ENCODE data around the gene EXD3. TPM values are rescaled to one million over a fixed set of nuclear protein-coding genes. Genes with fewer than 3 reads are reported as not detected.

Gene EXD3
- total and polyA plus RNA-seq, 2 of the 4 experiments (the other 2 are of a cell fraction), result 1.1 to 7.4 TPM

- Histone ChIP-seq H3K9ac (ENCODE audit: low read depth, low read length) (no peak overlapping the region), H3K9me3 (ENCODE audit: control insufficient read depth, insufficient read depth, low read length) (no peaks in the 10 kb centered on the region), H3K4me2 (ENCODE audit: low read depth, low read length) (no peak overlapping the region), H2BK120ac (ENCODE audit: low read depth, low read length) (no peak overlapping the region), H2AK5ac (ENCODE audit: low read depth, low read length) (no peak overlapping the region), H4K5ac (ENCODE audit: low read depth, low read length) (no peak overlapping the region), H3K27me3 (ENCODE audit: control insufficient read depth, insufficient read depth, low read length) (no peaks in the 10 kb centered on the region), H3K23ac (ENCODE audit: low read depth, low read length) (no peak overlapping the region), H4K20me1 (ENCODE audit: insufficient read depth, low read length) (no peaks in the 10 kb centered on the region), H3K4ac (ENCODE audit: low read depth, low read length) (no peak overlapping the region), H2BK5ac (ENCODE audit: low read depth, low read length, poor library complexity, severe bottlenecking) (no peak overlapping the region), H3K14ac (replicated peaks; ENCODE audit: low read depth, low read length) (no peak overlapping the region), H2AFZ (replicated peaks; ENCODE audit: low read length, poor library complexity) (no peak overlapping the region), H3K18ac (ENCODE audit: low read depth, low read length) (no peak overlapping the region), H3K9me1 (ENCODE audit: insufficient read depth, low read length) (no peaks in the 10 kb centered on the region), H3K27ac (ENCODE audit: insufficient read depth, low read length) (no peak overlapping the region), H3K56ac (ENCODE audit: extremely low read depth, insufficient read depth, low read length) (no peak overlapping the region), H4K8ac (ENCODE audit: low read depth in 2 of 2, low read length in 2 of 2) (no peak overlapping the region), H3K79me1 (ENCODE audit: low read depth in 1 of 2, low read length in 2 of 2) (no peaks in the 10 kb centered on the region), H4K91ac (ENCODE audit: insufficient read depth, low read depth, low read length) (no peak overlapping the region), H2AK9ac (replicated peaks; ENCODE audit: low read depth, low read length, poor library complexity) (no peak overlapping the region), H3K36me3 (ENCODE audit: control insufficient read depth, insufficient read depth, low read length) (no peaks in the 10 kb centered on the region), H3K4me3 (ENCODE audit: insufficient read depth, low read depth, low read length) (no peak overlapping the region), H2BK15ac (ENCODE audit: low read depth, low read length) (no peak overlapping the region), H2BK20ac (ENCODE audit: low read depth, low read length) (no peak overlapping the region), H3K4me1 (ENCODE audit: control insufficient read depth, insufficient read depth, low read length) (peaks cover 5% of the 10 kb centered on the region)
- in situ Hi-C loops (cut with MboI; ENCODE audit: low sequenced_read_pairs) (no loop called here), dilution Hi-C loops (cut with HindIII; ENCODE audit: low sequenced_read_pairs, unreplicated experiment) (no loop called here), intact Hi-C loops (cut with micrococcal nuclease) (no loop called here)
- CTCF ChIA-PET, result no interaction called here
- BruUV-seq (replicated peaks), result no TSS peak
- TF ChIP-seq RAD21 (IDR thresholded peaks at IDR 0.05; ENCODE audit: low read length) (no peak), ELK1 (IDR thresholded peaks at IDR 0.05; ENCODE audit: borderline replicate concordance, low read depth, low read length) (no peak), USF2 (IDR thresholded peaks at IDR 0.05; ENCODE audit: low read depth, low read length) (no peak), NFE2L2 (IDR thresholded peaks at IDR 0.05; ENCODE audit: low read depth, low read length) (no peak), POLR2A (IDR thresholded peaks at IDR 0.05; ENCODE audit: low read depth, low read length) (no peak), RFX5 (IDR thresholded peaks at IDR 0.05; ENCODE audit: low read depth, low read length) (no peak), CEBPB (IDR thresholded peaks at IDR 0.05; ENCODE audit: low read depth, low read length) (no peak), CHD1 (IDR thresholded peaks at IDR 0.05; ENCODE audit: low read depth, low read length) (no peak), RCOR1 (IDR thresholded peaks at IDR 0.05; ENCODE audit: insufficient replicate concordance, low read length) (no peak), SMC3 (IDR thresholded peaks at IDR 0.05; ENCODE audit: low read depth, low read length) (no peak), MXI1 (IDR thresholded peaks at IDR 0.05; ENCODE audit: borderline replicate concordance, low read depth, low read length) (no peak)
- WGBS, 2 experiments (ENCODE audit: extremely low coverage in 2 of 2, insufficient read length in 1 of 2), result 81% methylated on average over 8 of the region's 21 CpGs; no CpG with 5 or more reads in 1 of the 2 experiments
- no peak for ATAC-seq (ENCODE audit: low read depth)
- no peak for DNase-seq
- POLR2A ChIA-PET (ENCODE audit: unreplicated experiment), result no interaction called here
Measured at GRCh38 chr9:137431416-137431931, 8.5 kb upstream of the EXD3 start.

Measured in IMR-90 (cell line).